ENCODE measurements around the gene THAP8. TPM values are rescaled to one million over a fixed set of nuclear protein-coding genes. Genes with fewer than 3 reads are reported as not detected.

The THAP8 gene
- total RNA-seq, 2 experiments from 2014 or later = 0.38 to 0.53 TPM

DNA sequence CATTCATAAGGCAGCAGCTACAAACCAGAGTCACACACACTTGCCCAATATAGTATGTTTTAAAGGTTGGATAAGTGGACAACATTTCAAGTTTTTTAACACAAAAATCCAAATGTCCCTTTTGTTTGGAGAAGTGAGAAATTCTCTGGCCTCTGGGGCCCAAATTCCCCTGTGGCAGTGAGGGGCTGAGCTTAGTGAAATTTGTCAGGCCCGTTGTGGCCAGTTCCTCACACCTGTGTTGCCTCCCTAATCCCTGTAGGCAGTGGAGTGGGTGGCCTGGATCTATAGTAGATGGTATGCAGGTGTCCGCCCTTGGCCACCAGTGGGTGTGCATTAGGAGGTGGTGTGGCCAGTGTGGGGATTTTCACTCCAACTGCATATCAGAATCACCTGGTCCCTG is 7.3 kb upstream of the THAP8 start:
- Histone ChIP-seq H3K27ac (ENCODE audit: low read depth in 1 of 2, low read length in 2 of 2) (no peak overlapping the region), H3K27me3 (ENCODE audit: control insufficient read depth in 1 of 2, insufficient read depth in 2 of 2, low read length in 2 of 2) (no peaks in the 10 kb centered on the region), H3K9me3 (ENCODE audit: control insufficient read depth in 1 of 2, insufficient read depth in 1 of 2, low read length in 2 of 2) (no peaks in the 10 kb centered on the region), H3K36me3 (ENCODE audit: insufficient read depth, low read length) (no peaks in the 10 kb centered on the region), H3K4me3 (ENCODE audit: low read length) (no peak overlapping the region), H3K4me1 (ENCODE audit: insufficient read depth, low read length) (no peaks in the 10 kb centered on the region)
- no peaks in the 10 kb centered on the region for H3K36me3 Mint-ChIP-seq (ENCODE audit: low read depth)
- intact Hi-C loops (cut with DNase I, micrococcal nuclease) = loop anchor here in 1 of 2 experiments (2.0 kb wide), 1 partner anchor 111 kb away; no protein-coding TSS in a partner anchor
- DNase-seq (no peak), ATAC-seq (ENCODE audit: poor library complexity) (no peak)
- POLR2A ChIA-PET = no interaction called here
- CTCF ChIA-PET = no interaction called here
- TF ChIP-seq, protein P1, sequence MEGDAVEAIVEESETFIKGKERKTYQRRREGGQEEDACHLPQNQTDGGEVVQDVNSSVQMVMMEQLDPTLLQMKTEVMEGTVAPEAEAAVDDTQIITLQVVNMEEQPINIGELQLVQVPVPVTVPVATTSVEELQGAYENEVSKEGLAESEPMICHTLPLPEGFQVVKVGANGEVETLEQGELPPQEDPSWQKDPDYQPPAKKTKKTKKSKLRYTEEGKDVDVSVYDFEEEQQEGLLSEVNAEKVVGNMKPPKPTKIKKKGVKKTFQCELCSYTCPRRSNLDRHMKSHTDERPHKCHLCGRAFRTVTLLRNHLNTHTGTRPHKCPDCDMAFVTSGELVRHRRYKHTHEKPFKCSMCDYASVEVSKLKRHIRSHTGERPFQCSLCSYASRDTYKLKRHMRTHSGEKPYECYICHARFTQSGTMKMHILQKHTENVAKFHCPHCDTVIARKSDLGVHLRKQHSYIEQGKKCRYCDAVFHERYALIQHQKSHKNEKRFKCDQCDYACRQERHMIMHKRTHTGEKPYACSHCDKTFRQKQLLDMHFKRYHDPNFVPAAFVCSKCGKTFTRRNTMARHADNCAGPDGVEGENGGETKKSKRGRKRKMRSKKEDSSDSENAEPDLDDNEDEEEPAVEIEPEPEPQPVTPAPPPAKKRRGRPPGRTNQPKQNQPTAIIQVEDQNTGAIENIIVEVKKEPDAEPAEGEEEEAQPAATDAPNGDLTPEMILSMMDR (IDR thresholded peaks at IDR 0.05) = no peak
- H3K4me1 Mint-ChIP-seq (ENCODE audit: low read depth) = peaks cover 1% of the 10 kb centered on the region
- H3K27ac Mint-ChIP-seq = no peak overlapping the region
- H3K4me3 Mint-ChIP-seq = no peak overlapping the region
- no peaks in the 10 kb centered on the region for H3K27me3 Mint-ChIP-seq
- H3K9me3 Mint-ChIP-seq = no peaks in the 10 kb centered on the region

DNA sequence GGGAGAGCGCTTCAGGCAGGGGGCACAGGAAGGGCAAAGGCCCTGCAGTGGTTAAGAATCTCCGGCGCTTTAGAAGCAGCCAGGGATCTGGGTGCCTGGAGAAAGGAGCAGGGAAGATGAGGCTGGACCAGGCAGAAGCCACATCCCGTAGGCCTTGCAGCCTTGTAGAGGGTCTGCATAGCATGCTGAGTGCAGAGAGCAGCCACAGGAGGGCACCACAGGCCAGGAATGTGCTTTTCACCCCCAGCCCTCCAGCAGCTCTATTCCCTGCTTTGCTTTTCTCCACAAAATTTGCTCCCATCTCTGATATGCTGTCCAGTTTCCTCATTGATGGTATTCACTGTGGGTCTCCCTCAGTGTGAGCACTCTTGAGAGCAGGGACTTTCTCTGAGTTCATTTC is 6.3 kb upstream of the THAP8 start:
- Mint-ChIP-seq H3K27me3 (no peaks in the 10 kb centered on the region), H3K36me3 (ENCODE audit: low read depth) (no peaks in the 10 kb centered on the region), H3K4me3 (no peak overlapping the region), H3K4me1 (ENCODE audit: low read depth) (peaks cover 7% of the 10 kb centered on the region), H3K9me3 (no peaks in the 10 kb centered on the region), H3K27ac (no peak overlapping the region)
- peak in 5 of 14 experiments; percentile 10 to 48 (median 23) for DNase-seq
- Histone ChIP-seq H3K4me3 (ENCODE audit: low read length) (no peak overlapping the region), H3K9me3 (ENCODE audit: control insufficient read depth in 1 of 2, insufficient read depth in 1 of 2, low read length in 2 of 2) (no peaks in the 10 kb centered on the region), H3K27ac (ENCODE audit: low read depth in 1 of 2, low read length in 2 of 2) (no peak overlapping the region), H3K27me3 (ENCODE audit: control insufficient read depth in 1 of 2, insufficient read depth in 2 of 2, low read length in 2 of 2) (no peaks in the 10 kb centered on the region), H3K36me3 (ENCODE audit: insufficient read depth, low read length) (no peaks in the 10 kb centered on the region), H3K4me1 (ENCODE audit: insufficient read depth, low read length) (peaks cover 4% of the 10 kb centered on the region)
- TF ChIP-seq, protein P1 (IDR thresholded peaks at IDR 0.05) = no peak
- ATAC-seq (ENCODE audit: poor library complexity) = no peak
- intact Hi-C loops (cut with DNase I, micrococcal nuclease) = loop anchor here in 1 of 2 experiments (2.0 kb wide), 1 partner anchor 112 kb away; no protein-coding TSS in a partner anchor
- CTCF ChIA-PET = no interaction called here
- POLR2A ChIA-PET = no interaction called here

DNA sequence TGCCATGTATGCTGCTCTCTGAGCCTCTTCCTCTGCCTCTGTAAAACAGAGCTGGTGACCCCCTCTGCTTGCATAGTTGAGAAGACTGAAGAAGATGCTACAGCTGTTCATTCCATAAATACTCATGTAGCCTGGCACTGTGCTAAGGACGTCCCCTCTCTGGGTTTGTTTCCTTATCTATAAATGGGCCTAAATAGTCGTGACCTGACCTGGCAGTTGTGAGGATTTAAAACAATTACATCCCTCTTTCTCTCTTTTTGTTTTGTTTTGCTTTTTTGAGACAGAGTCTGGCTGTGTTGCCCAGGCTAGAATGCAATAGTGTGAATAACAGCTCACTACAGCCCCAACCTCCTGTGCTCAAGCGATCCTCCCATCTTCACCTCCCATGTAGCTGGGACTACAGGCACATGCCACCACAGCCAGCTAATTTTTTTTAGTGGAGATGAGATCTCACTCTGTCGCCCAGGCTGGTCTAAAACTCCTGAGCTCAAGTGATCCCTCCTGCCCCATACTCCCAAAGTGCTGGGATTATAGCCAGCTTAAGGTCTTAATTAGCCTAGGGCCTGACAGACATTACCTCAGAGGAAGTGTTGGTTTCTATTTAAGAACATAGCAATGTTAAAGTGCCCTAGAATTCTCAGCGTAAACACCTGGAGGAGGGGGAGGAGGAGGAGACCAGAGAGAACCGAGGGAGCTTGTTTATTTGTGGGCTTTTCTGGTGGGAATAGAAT is 5.3 kb upstream of the THAP8 start:
- Mint-ChIP-seq H3K4me3 (no peak overlapping the region), H3K9me3 (no peaks in the 10 kb centered on the region), H3K36me3 (ENCODE audit: low read depth) (peaks cover 3% of the 10 kb centered on the region), H3K27me3 (no peaks in the 10 kb centered on the region), H3K4me1 (ENCODE audit: low read depth) (peaks cover 15% of the 10 kb centered on the region), H3K27ac (no peak overlapping the region)
- Histone ChIP-seq H3K27ac (ENCODE audit: low read depth in 1 of 2, low read length in 2 of 2) (no peak overlapping the region), H3K36me3 (ENCODE audit: insufficient read depth, low read length) (no peaks in the 10 kb centered on the region), H3K27me3 (ENCODE audit: control insufficient read depth in 1 of 2, insufficient read depth in 2 of 2, low read length in 2 of 2) (no peaks in the 10 kb centered on the region), H3K9me3 (ENCODE audit: control insufficient read depth in 1 of 2, insufficient read depth in 1 of 2, low read length in 2 of 2) (no peaks in the 10 kb centered on the region), H3K4me3 (ENCODE audit: low read length) (no peak overlapping the region), H3K4me1 (ENCODE audit: insufficient read depth, low read length) (peaks cover 11% of the 10 kb centered on the region)
- CTCF ChIA-PET = no interaction called here
- ATAC-seq (ENCODE audit: poor library complexity) (no peak), DNase-seq (no peak)
- TF ChIP-seq, protein P1 (IDR thresholded peaks at IDR 0.05) = no peak
- POLR2A ChIA-PET = no interaction called here
- intact Hi-C loops (cut with DNase I, micrococcal nuclease) = loop anchor here in 1 of 2 experiments (5.0 kb wide), 1 partner anchor 282 kb away; the partner anchor contains the start of gene ARHGAP33

Measured in CD4-positive, alpha-beta T cell (primary cell).